HEK293 (cell line): ENCODE measurements around the gene GRK5.
A peak's percentile ranks its signal among the peaks of the same experiment; 100 is the strongest.

Source experiments
- CTCF ChIA-PET: fragments of 350-600 bp; formaldehyde crosslinking; extraction: SDS; loops from one replicate; lab custom pipeline; 2021; ENCODE audit warnings: antibody characterized with exemption; lab: Yijun Ruan, JAX
- POLR2A ChIA-PET: fragments of 300-600 bp; formaldehyde crosslinking; extraction: SDS; loops from one replicate; lab custom pipeline; 2020; ENCODE audit warnings: antibody characterized with exemption, inconsistent platforms; lab: Yijun Ruan, JAX
- H3K27ac ChIP-seq: fragments of 200-500 bp; sonication (Bioruptor generic); 2 replicates; pipeline ENCODE4 v1.5.1; 2014; ENCODE audit warnings: low read depth, low read length, control low read depth, inconsistent platforms; ENCODE audit errors: extremely low read depth
- H3K36me3 ChIP-seq, 2 experiments: fragments of 200-500 bp in 1 of 2; sonication (Bioruptor generic) in 1 of 2; 1 replicate in 1 of 2; 2 replicates in 1 of 2; pipeline ENCODE4 v1.5.1; 2014 to 2017; ENCODE audit warnings: inconsistent platforms in 2 of 2, low read length in 2 of 2; ENCODE audit not compliant: control insufficient read depth in 2 of 2, insufficient read depth in 1 of 2
- H3K4me1 ChIP-seq: fragments of 200-500 bp; sonication (Bioruptor generic); 2 replicates; pipeline ENCODE4 v1.5.1; 2014; ENCODE audit warnings: mild to moderate bottlenecking, low read length, inconsistent platforms; ENCODE audit not compliant: control insufficient read depth, insufficient read depth
- H3K4me3 ChIP-seq: 2 replicates; pipeline ENCODE4 v1.5.1; 2011; ENCODE audit warnings: low read depth, mild to moderate bottlenecking, control low read depth, low read length, moderate library complexity
- H3K9me3 ChIP-seq: fragments of 200-500 bp; sonication (Bioruptor generic); 2 replicates; pipeline ENCODE4 v1.5.1; 2014; ENCODE audit warnings: low read depth, low read length, inconsistent platforms; ENCODE audit not compliant: control insufficient read depth, insufficient read depth
- BCL11B ChIP-seq: fragments of 450-650 bp; formaldehyde crosslinking; IDR thresholded peaks from 2 replicates; pipeline ENCODE4 v1.5.1; 2016; ENCODE audit warnings: low read depth, missing biosample characterization, missing genetic modification characterization
- GFI1B ChIP-seq: fragments of 450-650 bp; formaldehyde crosslinking; IDR thresholded peaks from 2 replicates; pipeline ENCODE4 v1.5.1; 2016; ENCODE audit warnings: missing biosample characterization, missing genetic modification characterization
- GLIS1 ChIP-seq: fragments of 450-650 bp; formaldehyde crosslinking; IDR thresholded peaks from 2 replicates; pipeline ENCODE4 v1.5.1; 2016; ENCODE audit warnings: missing biosample characterization, missing genetic modification characterization
- HOXD13 ChIP-seq: sonication (generic); formaldehyde crosslinking; IDR thresholded peaks from 2 replicates; pipeline ENCODE4 v1.8.0; 2022; ENCODE audit warnings: missing genetic modification reagents, borderline replicate concordance
- KLF10 ChIP-seq: fragments of 450-650 bp; IDR thresholded peaks from 2 replicates; pipeline ENCODE4 v1.5.1; 2018; ENCODE audit warnings: missing biosample characterization, mild to moderate bottlenecking, missing genetic modification characterization
- PATZ1 ChIP-seq: fragments of 450-650 bp; formaldehyde crosslinking; IDR thresholded peaks from 2 replicates; pipeline ENCODE4 v1.5.1; 2016; ENCODE audit warnings: missing biosample characterization, missing genetic modification characterization
- REPIN1 ChIP-seq: fragments of 450-650 bp; formaldehyde crosslinking; IDR thresholded peaks from 2 replicates; pipeline ENCODE4 v1.5.1; 2017; ENCODE audit warnings: missing biosample characterization, missing genetic modification characterization, low read depth
- REST ChIP-seq: fragments of 450-650 bp; formaldehyde crosslinking; IDR thresholded peaks from 2 replicates; pipeline ENCODE4 v1.5.1; 2016; ENCODE audit warnings: missing biosample characterization, missing genetic modification characterization
- SP3 ChIP-seq: fragments of 450-650 bp; formaldehyde crosslinking; IDR thresholded peaks from 2 replicates; pipeline ENCODE4 v1.5.1; 2016; ENCODE audit warnings: missing biosample characterization, missing genetic modification characterization
- YY1 ChIP-seq: fragments of 450-650 bp; formaldehyde crosslinking; IDR thresholded peaks from 2 replicates; pipeline ENCODE4 v1.5.1; 2018; ENCODE audit warnings: missing biosample characterization, missing genetic modification characterization
- ZBTB1 ChIP-seq: fragments of 450-650 bp; formaldehyde crosslinking; IDR thresholded peaks from 2 replicates; pipeline ENCODE4 v1.5.1; 2016; ENCODE audit warnings: missing biosample characterization, missing genetic modification characterization
- ZBTB7A ChIP-seq: fragments of 450-650 bp; formaldehyde crosslinking; IDR thresholded peaks from 2 replicates; pipeline ENCODE4 v1.5.1; 2016; ENCODE audit warnings: low read depth, missing biosample characterization, missing genetic modification characterization
- ZFP41 ChIP-seq: fragments of 450-650 bp; formaldehyde crosslinking; IDR thresholded peaks from 2 replicates; pipeline ENCODE4 v1.5.1; 2016; ENCODE audit warnings: missing biosample characterization, missing genetic modification characterization, borderline replicate concordance
- ZIC2 ChIP-seq: fragments of 450-650 bp; formaldehyde crosslinking; IDR thresholded peaks from 2 replicates; pipeline ENCODE4 v1.5.1; 2016; ENCODE audit warnings: missing biosample characterization, missing genetic modification characterization
- ZNF19 ChIP-seq: fragments of 450-650 bp; formaldehyde crosslinking; IDR thresholded peaks from 2 replicates; pipeline ENCODE4; 2016; ENCODE audit warnings: missing biosample characterization, missing genetic modification characterization, low read depth
- ZNF2 ChIP-seq: fragments of 450-650 bp; formaldehyde crosslinking; IDR thresholded peaks from 2 replicates; pipeline ENCODE4 v1.5.1; 2016; ENCODE audit warnings: missing biosample characterization, missing genetic modification characterization
- ZNF239 ChIP-seq: fragments of 450-650 bp; formaldehyde crosslinking; IDR thresholded peaks from 2 replicates; pipeline ENCODE4 v1.5.1; 2016; ENCODE audit warnings: missing biosample characterization, missing genetic modification characterization
- ZNF274 ChIP-seq, 2 experiments: fragments of 200-500 bp in 1 of 2; fragments of 450-650 bp in 1 of 2; sonication (Bioruptor generic) in 1 of 2; formaldehyde crosslinking in 1 of 2; IDR thresholded peaks; 2 replicates each; pipeline versions ENCODE4 v1.5.1 to v1.6.1; 2014 to 2016; ENCODE audit warnings: borderline replicate concordance in 1 of 2, inconsistent platforms in 1 of 2, low read length in 1 of 2, missing biosample characterization in 1 of 2, missing genetic modification characterization in 1 of 2
- ZNF311 ChIP-seq: fragments of 450-650 bp; formaldehyde crosslinking; IDR thresholded peaks from 2 replicates; pipeline ENCODE4 v1.5.1; 2017; ENCODE audit warnings: missing biosample characterization, missing genetic modification characterization, borderline replicate concordance
- ZNF341 ChIP-seq: fragments of 450-650 bp; formaldehyde crosslinking; IDR thresholded peaks from 2 replicates; pipeline ENCODE4; 2016; ENCODE audit warnings: low read depth, missing biosample characterization, missing genetic modification characterization
- ZNF354C ChIP-seq: fragments of 450-650 bp; formaldehyde crosslinking; IDR thresholded peaks from 2 replicates; pipeline ENCODE4 v1.5.1; 2016; ENCODE audit warnings: missing biosample characterization, missing genetic modification characterization, low read depth, borderline replicate concordance
- ZNF610 ChIP-seq: fragments of 450-650 bp; formaldehyde crosslinking; IDR thresholded peaks from 2 replicates; pipeline ENCODE4 v1.5.1; 2016; ENCODE audit warnings: missing biosample characterization, missing genetic modification characterization, borderline replicate concordance
- ZNF623 ChIP-seq: fragments of 450-650 bp; formaldehyde crosslinking; IDR thresholded peaks from 2 replicates; pipeline ENCODE4 v1.5.1; 2016; ENCODE audit warnings: missing biosample characterization, missing genetic modification characterization
- ZNF639 ChIP-seq: fragments of 450-650 bp; formaldehyde crosslinking; IDR thresholded peaks from 2 replicates; pipeline ENCODE4 v1.5.1; 2016; ENCODE audit warnings: missing biosample characterization, missing genetic modification characterization
- ZNF658 ChIP-seq: fragments of 450-650 bp; formaldehyde crosslinking; IDR thresholded peaks from 2 replicates; pipeline ENCODE4; 2016; ENCODE audit warnings: missing biosample characterization, missing genetic modification characterization
- ZNF660 ChIP-seq: fragments of 450-650 bp; IDR thresholded peaks from 2 replicates; pipeline ENCODE4 v1.5.1; 2018; ENCODE audit warnings: missing biosample characterization, mild to moderate bottlenecking, missing genetic modification characterization
- ZNF776 ChIP-seq: fragments of 450-650 bp; formaldehyde crosslinking; IDR thresholded peaks from 2 replicates; pipeline ENCODE4 v1.5.0; 2017; ENCODE audit warnings: missing biosample characterization, missing genetic modification characterization, borderline replicate concordance

GRK5 gene

GRCh38 chr10:119478811-119479341 lies 271.5 kb downstream of the GRK5 start (continued):
- TF ChIP-seq ZNF639 (tag by site-specific recombination) (no peak), SP3 (tag by site-specific recombination) (no peak), YY1 (tag by site-specific recombination) (no peak), ZNF2 (no peak), HOXD13 (no peak), ZFP41 (tag by site-specific recombination) (no peak), REPIN1 (tag by site-specific recombination) (no peak), ZNF354C (tag by site-specific recombination) (no peak), ZNF610 (no peak), ZNF239 (tag by site-specific recombination) (no peak), ZNF660 (tag by site-specific recombination) (no peak), GFI1B (tag by site-specific recombination) (no peak), ZNF274 (IDR thresholded peaks at IDR 0.05; ENCODE audit: low read length) (no peak), ZNF274 (tag by site-specific recombination; IDR thresholded peaks at IDR 0.05; ENCODE audit: borderline replicate concordance) (no peak), ZNF19 (tag by site-specific recombination) (no peak)

- H3K4me1 ChIP-seq: no peaks in the 10 kb centered on the region
- H3K9me3 ChIP-seq: no peaks in the 10 kb centered on the region
- no peaks in the 10 kb centered on the region for H3K36me3 ChIP-seq
- no peak overlapping the region for H3K27ac ChIP-seq
- H3K4me3 ChIP-seq: no peak overlapping the region
- CTCF ChIA-PET: interaction anchor here (0.5 to 2.4 kb wide), 5 partner anchors 10 to 283 kb away, joined by 3 to 10 read pairs (median 4); no protein-coding TSS in a partner anchor
- POLR2A ChIA-PET: interaction anchor here (0.6 kb wide), 1 partner anchor 23 kb away, joined by 7 read pairs; no protein-coding TSS in a partner anchor
- TF ChIP-seq ZIC2 (tag by site-specific recombination) (peak; percentile 90), ZNF341 (tag by site-specific recombination) (no peak), GLIS1 (tag by site-specific recombination) (peak; percentile 35; the same call in 1 of the 2 replicates)
Measured at GRCh38 chr10:119479532-119479931, 272.2 kb downstream of the GRK5 start.

- Histone ChIP-seq H3K27ac (no peak overlapping the region), H3K36me3 (no peaks in the 10 kb centered on the region), H3K4me3 (no peak overlapping the region), H3K9me3 (no peaks in the 10 kb centered on the region), H3K4me1 (no peaks in the 10 kb centered on the region)
- POLR2A ChIA-PET: interaction anchor here (0.7 kb wide), 1 partner anchor 11 kb away, joined by 5 read pairs; no protein-coding TSS in a partner anchor
- CTCF ChIA-PET: no interaction called here
- no peak for TF ChIP-seq ZNF776 (tag by site-specific recombination)
- TF ChIP-seq ZBTB7A: no peak
- TF ChIP-seq ZBTB1 (tag by site-specific recombination): no peak
- TF ChIP-seq ZNF658 (tag by site-specific recombination): no peak
- no peak for TF ChIP-seq ZNF311
- TF ChIP-seq ZNF623: no peak
- TF ChIP-seq BCL11B (tag by site-specific recombination): no peak
- no peak for TF ChIP-seq KLF10 (tag by site-specific recombination)
- TF ChIP-seq PATZ1: no peak
- TF ChIP-seq REPIN1 (tag by site-specific recombination): no peak
- no peak for TF ChIP-seq ZNF19 (tag by site-specific recombination)
- TF ChIP-seq REST (tag by site-specific recombination): no peak
Measured at GRCh38 chr10:119480667-119481066, 273.3 kb downstream of the GRK5 start.
